Measurements from ENCODE around the gene SLC12A8. TPM values are rescaled to one million over a fixed set of nuclear protein-coding genes. Genes with fewer than 3 reads are reported as not detected.

The SLC12A8 gene
- polyA plus RNA-seq, 4 donors, result 0.81 to 25.4 (median 4.9) TPM

GRCh38 chr3:125177746-125178145 is 34.8 kb downstream of the SLC12A8 start:
- H3K4me1 ChIP-seq (ENCODE audit: control insufficient read depth in 3 of 3, insufficient read depth in 2 of 3, low read depth in 1 of 3, low read length in 2 of 3), result no peaks in the 10 kb centered on the region
- 92 to 98% (median 95%) methylated on average over 13 of the region's 13 CpGs for WGBS, 3 donors
- peaks cover 0 to 2% of the 10 kb centered on the region in 2 donors for H3K9me3 ChIP-seq (ENCODE audit: control insufficient read depth in 2 of 2, insufficient read depth in 1 of 2, low read depth in 1 of 2, low read length in 1 of 2)
- H3K27me3 ChIP-seq (ENCODE audit: control insufficient read depth in 3 of 3, insufficient read depth in 3 of 3, low read length in 3 of 3), result no peaks in the 10 kb centered on the region
- H3K4me3 ChIP-seq (ENCODE audit: low read depth in 1 of 3, low read length in 3 of 3), result no peak overlapping the region
- FAIRE-seq, result no peak
- H3K36me3 ChIP-seq (ENCODE audit: control insufficient read depth in 3 of 3, insufficient read depth in 2 of 3, low read depth in 1 of 3, low read length in 3 of 3), result peaks cover 0 to 24% (median 2%) of the 10 kb centered on the region in 3 donors
- no peak for DNase-seq
- no peak overlapping the region for H3K27ac ChIP-seq (ENCODE audit: low read depth in 1 of 3, low read length in 2 of 3)

GRCh38 chr3:125175295-125176078 is 37.1 kb downstream of the SLC12A8 start:
- H3K27ac ChIP-seq (ENCODE audit: low read depth in 1 of 3, low read length in 2 of 3), result no peak overlapping the region
- H3K36me3 ChIP-seq (ENCODE audit: control insufficient read depth in 3 of 3, insufficient read depth in 2 of 3, low read depth in 1 of 3, low read length in 3 of 3), result peaks cover 0 to 15% (median 2%) of the 10 kb centered on the region in 3 donors
- no peaks in the 10 kb centered on the region for H3K27me3 ChIP-seq (ENCODE audit: control insufficient read depth in 3 of 3, insufficient read depth in 3 of 3, low read length in 3 of 3)
- peaks cover 0 to 5% of the 10 kb centered on the region in 2 donors for H3K9me3 ChIP-seq (ENCODE audit: control insufficient read depth in 2 of 2, insufficient read depth in 1 of 2, low read depth in 1 of 2, low read length in 1 of 2)
- FAIRE-seq, result no peak
- H3K4me1 ChIP-seq (ENCODE audit: control insufficient read depth in 3 of 3, insufficient read depth in 2 of 3, low read depth in 1 of 3, low read length in 2 of 3), result no peaks in the 10 kb centered on the region
- 82 to 97% (median 91%) methylated on average over 7 of the region's 7 CpGs for WGBS, 3 donors
- no peak overlapping the region for H3K4me3 ChIP-seq (ENCODE audit: low read depth in 1 of 3, low read length in 3 of 3)
- DNase-seq, result no peak

GRCh38 chr3:125172346-125172745 is 40.2 kb downstream of the SLC12A8 start:
- WGBS, 3 donors, result 53 to 81% (median 63%) methylated on average over 2 of the region's 2 CpGs
- FAIRE-seq (no peak), DNase-seq (peak in 1 of 2 donors; percentile 15)
- Histone ChIP-seq H3K27ac (ENCODE audit: low read depth in 1 of 3, low read length in 2 of 3) (no peak overlapping the region), H3K36me3 (ENCODE audit: control insufficient read depth in 3 of 3, insufficient read depth in 2 of 3, low read depth in 1 of 3, low read length in 3 of 3) (peaks cover 0 to 20% (median 0%) of the 10 kb centered on the region in 3 donors), H3K27me3 (ENCODE audit: control insufficient read depth in 3 of 3, insufficient read depth in 3 of 3, low read length in 3 of 3) (no peaks in the 10 kb centered on the region), H3K4me3 (ENCODE audit: low read depth in 1 of 3, low read length in 3 of 3) (no peak overlapping the region), H3K9me3 (ENCODE audit: control insufficient read depth in 2 of 2, insufficient read depth in 1 of 2, low read depth in 1 of 2, low read length in 1 of 2) (peaks cover 0 to 5% of the 10 kb centered on the region in 2 donors), H3K4me1 (ENCODE audit: control insufficient read depth in 3 of 3, insufficient read depth in 2 of 3, low read depth in 1 of 3, low read length in 2 of 3) (no peaks in the 10 kb centered on the region)

GRCh38 chr3:125168711-125169393 is 43.7 kb downstream of the SLC12A8 start:
- DNase-seq (no peak), FAIRE-seq (no peak)
- H3K4me1 ChIP-seq (ENCODE audit: control insufficient read depth in 3 of 3, insufficient read depth in 2 of 3, low read depth in 1 of 3, low read length in 2 of 3), result no peaks in the 10 kb centered on the region
- H3K9me3 ChIP-seq (ENCODE audit: control insufficient read depth in 2 of 2, insufficient read depth in 1 of 2, low read depth in 1 of 2, low read length in 1 of 2), result peaks cover 0 to 3% of the 10 kb centered on the region in 2 donors
- 82 to 88% (median 87%) methylated on average over 4 of the region's 4 CpGs for WGBS, 3 donors
- H3K36me3 ChIP-seq (ENCODE audit: control insufficient read depth in 3 of 3, insufficient read depth in 2 of 3, low read depth in 1 of 3, low read length in 3 of 3), result peaks cover 0 to 40% (median 0%) of the 10 kb centered on the region in 3 donors
- no peak overlapping the region for H3K27ac ChIP-seq (ENCODE audit: low read depth in 1 of 3, low read length in 2 of 3)
- no peaks in the 10 kb centered on the region for H3K27me3 ChIP-seq (ENCODE audit: control insufficient read depth in 3 of 3, insufficient read depth in 3 of 3, low read length in 3 of 3)
- H3K4me3 ChIP-seq (ENCODE audit: low read depth in 1 of 3, low read length in 3 of 3), result no peak overlapping the region

GRCh38 chr3:125166599-125167136 is 45.9 kb downstream of the SLC12A8 start:
- Histone ChIP-seq H3K36me3 (ENCODE audit: control insufficient read depth in 3 of 3, insufficient read depth in 2 of 3, low read depth in 1 of 3, low read length in 3 of 3) (peaks cover 0 to 51% (median 0%) of the 10 kb centered on the region in 3 donors), H3K9me3 (ENCODE audit: control insufficient read depth in 2 of 2, insufficient read depth in 1 of 2, low read depth in 1 of 2, low read length in 1 of 2) (no peaks in the 10 kb centered on the region), H3K4me3 (ENCODE audit: low read depth in 1 of 3, low read length in 3 of 3) (no peak overlapping the region), H3K27me3 (ENCODE audit: control insufficient read depth in 3 of 3, insufficient read depth in 3 of 3, low read length in 3 of 3) (no peaks in the 10 kb centered on the region), H3K4me1 (ENCODE audit: control insufficient read depth in 3 of 3, insufficient read depth in 2 of 3, low read depth in 1 of 3, low read length in 2 of 3) (peaks cover 0 to 1% (median 0%) of the 10 kb centered on the region in 3 donors), H3K27ac (ENCODE audit: low read depth in 1 of 3, low read length in 2 of 3) (no peak overlapping the region)
- DNase-seq (no peak), FAIRE-seq (no peak)
- 86 to 93% (median 87%) methylated on average over 13 of the region's 13 CpGs for WGBS, 3 donors

- H3K4me1 ChIP-seq (ENCODE audit: control insufficient read depth in 3 of 3, insufficient read depth in 2 of 3, low read depth in 1 of 3, low read length in 2 of 3), result peaks cover 0 to 3% (median 0%) of the 10 kb centered on the region in 3 donors
- FAIRE-seq, result no peak
- H3K36me3 ChIP-seq (ENCODE audit: control insufficient read depth in 3 of 3, insufficient read depth in 2 of 3, low read depth in 1 of 3, low read length in 3 of 3), result peaks cover 0 to 52% (median 0%) of the 10 kb centered on the region in 3 donors
- no peaks in the 10 kb centered on the region for H3K9me3 ChIP-seq (ENCODE audit: control insufficient read depth in 2 of 2, insufficient read depth in 1 of 2, low read depth in 1 of 2, low read length in 1 of 2)
- 93 to 95% (median 94%) methylated on average over 18 of the region's 18 CpGs for WGBS, 3 donors
- no peaks in the 10 kb centered on the region for H3K27me3 ChIP-seq (ENCODE audit: control insufficient read depth in 3 of 3, insufficient read depth in 3 of 3, low read length in 3 of 3)
- H3K27ac ChIP-seq (ENCODE audit: low read depth in 1 of 3, low read length in 2 of 3), result no peak overlapping the region
- H3K4me3 ChIP-seq (ENCODE audit: low read depth in 1 of 3, low read length in 3 of 3), result no peak overlapping the region
- DNase-seq, result no peak
Measured at GRCh38 chr3:125165948-125166553, 46.5 kb downstream of the SLC12A8 start.

- H3K4me3 ChIP-seq (ENCODE audit: low read depth in 1 of 3, low read length in 3 of 3), result no peak overlapping the region
- WGBS, 3 donors, result 80 to 90% (median 87%) methylated on average over 17 of the region's 17 CpGs
- FAIRE-seq, result no peak
- no peaks in the 10 kb centered on the region for H3K9me3 ChIP-seq (ENCODE audit: control insufficient read depth in 2 of 2, insufficient read depth in 1 of 2, low read depth in 1 of 2, low read length in 1 of 2)
- H3K27me3 ChIP-seq (ENCODE audit: control insufficient read depth in 3 of 3, insufficient read depth in 3 of 3, low read length in 3 of 3), result no peaks in the 10 kb centered on the region
- H3K36me3 ChIP-seq (ENCODE audit: control insufficient read depth in 3 of 3, insufficient read depth in 2 of 3, low read depth in 1 of 3, low read length in 3 of 3), result peaks cover 0 to 54% (median 0%) of the 10 kb centered on the region in 3 donors
- H3K27ac ChIP-seq (ENCODE audit: low read depth in 1 of 3, low read length in 2 of 3), result peak overlapping the region in 1 of 3 donors; percentile 87
- DNase-seq, result no peak
- peaks cover 0 to 3% (median 0%) of the 10 kb centered on the region in 3 donors for H3K4me1 ChIP-seq (ENCODE audit: control insufficient read depth in 3 of 3, insufficient read depth in 2 of 3, low read depth in 1 of 3, low read length in 2 of 3)
Measured at GRCh38 chr3:125165189-125165947, 47.2 kb downstream of the SLC12A8 start.
